ENCODE data around the gene COL6A2. TPM values are rescaled to one million over a fixed set of nuclear protein-coding genes. Genes with fewer than 3 reads are reported as not detected.

COL6A2 gene
- total RNA-seq, 1 experiment from 2014 or later = 87.0 TPM

- intact Hi-C loops (cut with micrococcal nuclease) = no loop called here
- no peaks in the 10 kb centered on the region for H4K20me1 ChIP-seq (ENCODE audit: insufficient read depth)
- CTCF ChIA-PET = no interaction called here
- H3K4me3 ChIP-seq (replicated peaks in 1 of 2; ENCODE audit: low read depth in 1 of 2, low read length in 2 of 2) = no peak overlapping the region
- no peak overlapping the region for H3K27ac ChIP-seq (ENCODE audit: low read depth, low read length)
- peaks cover 0 to 5% of the 10 kb centered on the region in 2 experiments; a peak in 1 of 4 replicates for H3K4me1 ChIP-seq (ENCODE audit: control insufficient read depth in 1 of 2, insufficient read depth in 2 of 2, low read length in 2 of 2)
- DNase-seq (ENCODE audit: low read depth, low spot score) (no peak), ATAC-seq (no peak)
- no peaks in the 10 kb centered on the region for H3K36me3 ChIP-seq (ENCODE audit: control insufficient read depth in 1 of 2, insufficient read depth in 2 of 2, low read length in 2 of 2)
- no peaks in the 10 kb centered on the region for H3K27me3 ChIP-seq (ENCODE audit: insufficient read depth, low read length)
- no peaks in the 10 kb centered on the region for H3K9me2 ChIP-seq (ENCODE audit: insufficient read depth)
- RAD21 ChIA-PET (ENCODE audit: low non-redundant PET in 1 of 2, low total read pairs in 2 of 2, uncharacterized antibody in 2 of 2, unreplicated experiment in 2 of 2) = no interaction called here
- no peaks in the 10 kb centered on the region for H3K9me3 ChIP-seq (ENCODE audit: control insufficient read depth in 1 of 2, insufficient read depth in 1 of 2, low read depth in 1 of 2, low read length in 2 of 2)
- H2AFZ ChIP-seq (ENCODE audit: low read depth, low read length, poor library complexity, severe bottlenecking) = no peak overlapping the region
- H3K79me2 ChIP-seq (ENCODE audit: insufficient read depth, low read length) = no peaks in the 10 kb centered on the region
- POLR2A ChIA-PET = no interaction called here
- TF ChIP-seq TCF7L2 (IDR thresholded peaks at IDR 0.05; ENCODE audit: borderline replicate concordance, extremely low read depth, insufficient read depth, insufficient read length) (no peak), EZH2 (IDR thresholded peaks at IDR 0.05) (no peak), SRF (IDR thresholded peaks at IDR 0.05; ENCODE audit: low read depth) (no peak), YY1 (IDR thresholded peaks at IDR 0.05; ENCODE audit: extremely low read depth, insufficient replicate concordance, low read depth, low read length) (no peak), FOSL1 (IDR thresholded peaks at IDR 0.05; ENCODE audit: low read depth) (no peak), POLR2AphosphoS5 (IDR thresholded peaks at IDR 0.05; ENCODE audit: low read depth, low read length) (no peak), EGR1 (IDR thresholded peaks at IDR 0.05; ENCODE audit: low read depth) (no peak), CEBPB (IDR thresholded peaks at IDR 0.05; ENCODE audit: low read depth) (no peak), CBX3 (IDR thresholded peaks at IDR 0.05; ENCODE audit: low read depth) (no peak), EZH2phosphoT487 (IDR thresholded peaks at IDR 0.05; ENCODE audit: borderline replicate concordance) (no peak), POLR2A (IDR thresholded peaks at IDR 0.05; ENCODE audit: borderline replicate concordance, extremely low read depth, insufficient read depth, insufficient read length) (no peak), SP1 (IDR thresholded peaks at IDR 0.05; ENCODE audit: low read depth) (no peak), JUND (IDR thresholded peaks at IDR 0.05) (no peak), ZNF274 (IDR thresholded peaks at IDR 0.05; ENCODE audit: low read depth, low read length) (no peak), ZBTB33 (IDR thresholded peaks at IDR 0.05; ENCODE audit: extremely low read depth, insufficient replicate concordance, low read length) (no peak), ELF1 (IDR thresholded peaks at IDR 0.05; ENCODE audit: borderline replicate concordance, low read depth) (no peak), REST (IDR thresholded peaks at IDR 0.05; ENCODE audit: low read depth) (no peak)
- TF ChIP-seq, protein P1, sequence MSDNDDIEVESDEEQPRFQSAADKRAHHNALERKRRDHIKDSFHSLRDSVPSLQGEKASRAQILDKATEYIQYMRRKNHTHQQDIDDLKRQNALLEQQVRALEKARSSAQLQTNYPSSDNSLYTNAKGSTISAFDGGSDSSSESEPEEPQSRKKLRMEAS (IDR thresholded peaks at IDR 0.05) = no peak
- TF ChIP-seq, protein P2, sequence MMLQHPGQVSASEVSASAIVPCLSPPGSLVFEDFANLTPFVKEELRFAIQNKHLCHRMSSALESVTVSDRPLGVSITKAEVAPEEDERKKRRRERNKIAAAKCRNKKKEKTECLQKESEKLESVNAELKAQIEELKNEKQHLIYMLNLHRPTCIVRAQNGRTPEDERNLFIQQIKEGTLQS (IDR thresholded peaks at IDR 0.05) = no peak
- BruUV-seq (replicated peaks) = no TSS peak
- H3K9ac ChIP-seq (ENCODE audit: low read length) = no peak overlapping the region
- no peak overlapping the region for H3K4me2 ChIP-seq (ENCODE audit: low read length)
Observed at GRCh38 chr21:46082713-46082962, 15.3 kb upstream of the COL6A2 start.

All from HCT116 (cell line).